Measurements from ENCODE around the gene VAMP5.

DNA sequence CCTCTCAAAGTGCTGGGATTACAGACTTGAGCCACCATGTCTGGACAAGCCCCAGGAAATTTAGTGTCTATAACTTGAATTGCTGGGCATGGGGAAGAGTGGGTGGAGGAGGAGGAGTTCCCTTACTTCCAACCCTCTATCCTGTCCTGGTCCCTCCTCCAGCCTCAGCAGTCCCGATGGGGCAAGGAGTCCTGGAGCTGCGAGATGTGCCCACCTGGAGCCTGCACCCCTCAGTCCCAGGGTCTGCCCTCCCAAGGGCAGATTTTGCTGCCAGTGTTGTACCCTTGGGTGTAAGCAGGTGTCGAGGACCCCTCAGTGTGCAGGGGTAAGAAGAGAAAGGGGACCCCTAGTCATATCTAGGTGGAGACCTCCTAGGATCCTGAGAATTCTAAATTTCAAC, 4.0 kb upstream of the VAMP5 start:
- TF ChIP-seq, protein P1, sequence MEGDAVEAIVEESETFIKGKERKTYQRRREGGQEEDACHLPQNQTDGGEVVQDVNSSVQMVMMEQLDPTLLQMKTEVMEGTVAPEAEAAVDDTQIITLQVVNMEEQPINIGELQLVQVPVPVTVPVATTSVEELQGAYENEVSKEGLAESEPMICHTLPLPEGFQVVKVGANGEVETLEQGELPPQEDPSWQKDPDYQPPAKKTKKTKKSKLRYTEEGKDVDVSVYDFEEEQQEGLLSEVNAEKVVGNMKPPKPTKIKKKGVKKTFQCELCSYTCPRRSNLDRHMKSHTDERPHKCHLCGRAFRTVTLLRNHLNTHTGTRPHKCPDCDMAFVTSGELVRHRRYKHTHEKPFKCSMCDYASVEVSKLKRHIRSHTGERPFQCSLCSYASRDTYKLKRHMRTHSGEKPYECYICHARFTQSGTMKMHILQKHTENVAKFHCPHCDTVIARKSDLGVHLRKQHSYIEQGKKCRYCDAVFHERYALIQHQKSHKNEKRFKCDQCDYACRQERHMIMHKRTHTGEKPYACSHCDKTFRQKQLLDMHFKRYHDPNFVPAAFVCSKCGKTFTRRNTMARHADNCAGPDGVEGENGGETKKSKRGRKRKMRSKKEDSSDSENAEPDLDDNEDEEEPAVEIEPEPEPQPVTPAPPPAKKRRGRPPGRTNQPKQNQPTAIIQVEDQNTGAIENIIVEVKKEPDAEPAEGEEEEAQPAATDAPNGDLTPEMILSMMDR (IDR thresholded peaks at IDR 0.05 in 2 of 3, conservative IDR thresholded peaks at IDR 0.05 in 1 of 3; ENCODE audit: borderline replicate concordance in 1 of 3, insufficient read depth in 1 of 3, low read depth in 2 of 3, low read length in 2 of 3): no peak
- TF ChIP-seq CEBPB (IDR thresholded peaks at IDR 0.05; ENCODE audit: low read depth): no peak
- TF ChIP-seq EZH2 (IDR thresholded peaks at IDR 0.05): no peak
- TF ChIP-seq, protein P2, sequence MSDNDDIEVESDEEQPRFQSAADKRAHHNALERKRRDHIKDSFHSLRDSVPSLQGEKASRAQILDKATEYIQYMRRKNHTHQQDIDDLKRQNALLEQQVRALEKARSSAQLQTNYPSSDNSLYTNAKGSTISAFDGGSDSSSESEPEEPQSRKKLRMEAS (IDR thresholded peaks at IDR 0.05): no peak
- no peak for TF ChIP-seq JUND (IDR thresholded peaks at IDR 0.05)
- no peak for TF ChIP-seq POLR2A (IDR thresholded peaks at IDR 0.05; ENCODE audit: borderline replicate concordance, extremely low read depth, insufficient read depth, insufficient read length)
- no peak for TF ChIP-seq ZNF274 (IDR thresholded peaks at IDR 0.05; ENCODE audit: low read depth, low read length)
- TF ChIP-seq, protein P3, sequence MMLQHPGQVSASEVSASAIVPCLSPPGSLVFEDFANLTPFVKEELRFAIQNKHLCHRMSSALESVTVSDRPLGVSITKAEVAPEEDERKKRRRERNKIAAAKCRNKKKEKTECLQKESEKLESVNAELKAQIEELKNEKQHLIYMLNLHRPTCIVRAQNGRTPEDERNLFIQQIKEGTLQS (IDR thresholded peaks at IDR 0.05): no peak
- TF ChIP-seq, protein P4, sequence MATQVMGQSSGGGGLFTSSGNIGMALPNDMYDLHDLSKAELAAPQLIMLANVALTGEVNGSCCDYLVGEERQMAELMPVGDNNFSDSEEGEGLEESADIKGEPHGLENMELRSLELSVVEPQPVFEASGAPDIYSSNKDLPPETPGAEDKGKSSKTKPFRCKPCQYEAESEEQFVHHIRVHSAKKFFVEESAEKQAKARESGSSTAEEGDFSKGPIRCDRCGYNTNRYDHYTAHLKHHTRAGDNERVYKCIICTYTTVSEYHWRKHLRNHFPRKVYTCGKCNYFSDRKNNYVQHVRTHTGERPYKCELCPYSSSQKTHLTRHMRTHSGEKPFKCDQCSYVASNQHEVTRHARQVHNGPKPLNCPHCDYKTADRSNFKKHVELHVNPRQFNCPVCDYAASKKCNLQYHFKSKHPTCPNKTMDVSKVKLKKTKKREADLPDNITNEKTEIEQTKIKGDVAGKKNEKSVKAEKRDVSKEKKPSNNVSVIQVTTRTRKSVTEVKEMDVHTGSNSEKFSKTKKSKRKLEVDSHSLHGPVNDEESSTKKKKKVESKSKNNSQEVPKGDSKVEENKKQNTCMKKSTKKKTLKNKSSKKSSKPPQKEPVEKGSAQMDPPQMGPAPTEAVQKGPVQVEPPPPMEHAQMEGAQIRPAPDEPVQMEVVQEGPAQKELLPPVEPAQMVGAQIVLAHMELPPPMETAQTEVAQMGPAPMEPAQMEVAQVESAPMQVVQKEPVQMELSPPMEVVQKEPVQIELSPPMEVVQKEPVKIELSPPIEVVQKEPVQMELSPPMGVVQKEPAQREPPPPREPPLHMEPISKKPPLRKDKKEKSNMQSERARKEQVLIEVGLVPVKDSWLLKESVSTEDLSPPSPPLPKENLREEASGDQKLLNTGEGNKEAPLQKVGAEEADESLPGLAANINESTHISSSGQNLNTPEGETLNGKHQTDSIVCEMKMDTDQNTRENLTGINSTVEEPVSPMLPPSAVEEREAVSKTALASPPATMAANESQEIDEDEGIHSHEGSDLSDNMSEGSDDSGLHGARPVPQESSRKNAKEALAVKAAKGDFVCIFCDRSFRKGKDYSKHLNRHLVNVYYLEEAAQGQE (IDR thresholded peaks at IDR 0.05; ENCODE audit: low read depth): no peak
- TF ChIP-seq EZH2phosphoT487 (IDR thresholded peaks at IDR 0.05; ENCODE audit: borderline replicate concordance): no peak
- TF ChIP-seq SIN3A (IDR thresholded peaks at IDR 0.05; ENCODE audit: low read depth): no peak
- TF ChIP-seq YY1 (IDR thresholded peaks at IDR 0.05; ENCODE audit: extremely low read depth, insufficient replicate concordance, low read depth, low read length): no peak

All from HCT116 (cell line).